HG03565 (cell line): ENCODE measurements around the gene NUAK2.

Source experiments
- ATAC-seq: cut with Tn5 transposase; IDR thresholded peaks from one replicate; pipeline ENCODE4 v1.9.1; 2021; ENCODE audit warnings: mild to moderate bottlenecking, moderate library complexity; ENCODE audit not compliant: unreplicated experiment

The NUAK2 gene

GRCh38 chr1:205275916-205276688 is 45.4 kb downstream of the NUAK2 start:
- no peak for ATAC-seq

DNA sequence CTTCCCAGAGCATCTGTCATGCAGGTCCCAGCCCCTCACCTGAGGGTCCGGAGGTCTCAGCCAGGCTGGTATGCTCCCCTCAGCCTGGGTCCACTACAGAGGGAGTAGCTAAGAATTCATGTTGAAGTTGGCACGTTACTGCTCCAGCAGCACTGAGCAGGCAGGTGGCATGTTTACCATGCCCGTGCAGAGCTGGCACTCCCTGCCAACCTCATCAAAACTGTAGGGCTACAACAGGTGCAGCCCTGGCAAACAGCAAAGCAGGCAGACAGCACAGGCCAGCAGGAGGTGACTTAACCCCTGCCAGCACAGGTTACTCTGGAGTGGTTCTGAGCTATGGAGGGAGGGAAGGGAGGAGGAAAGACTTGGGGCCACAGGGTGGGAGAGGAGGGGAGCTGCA is 46.4 kb downstream of the NUAK2 start:
- ATAC-seq = no peak

DNA sequence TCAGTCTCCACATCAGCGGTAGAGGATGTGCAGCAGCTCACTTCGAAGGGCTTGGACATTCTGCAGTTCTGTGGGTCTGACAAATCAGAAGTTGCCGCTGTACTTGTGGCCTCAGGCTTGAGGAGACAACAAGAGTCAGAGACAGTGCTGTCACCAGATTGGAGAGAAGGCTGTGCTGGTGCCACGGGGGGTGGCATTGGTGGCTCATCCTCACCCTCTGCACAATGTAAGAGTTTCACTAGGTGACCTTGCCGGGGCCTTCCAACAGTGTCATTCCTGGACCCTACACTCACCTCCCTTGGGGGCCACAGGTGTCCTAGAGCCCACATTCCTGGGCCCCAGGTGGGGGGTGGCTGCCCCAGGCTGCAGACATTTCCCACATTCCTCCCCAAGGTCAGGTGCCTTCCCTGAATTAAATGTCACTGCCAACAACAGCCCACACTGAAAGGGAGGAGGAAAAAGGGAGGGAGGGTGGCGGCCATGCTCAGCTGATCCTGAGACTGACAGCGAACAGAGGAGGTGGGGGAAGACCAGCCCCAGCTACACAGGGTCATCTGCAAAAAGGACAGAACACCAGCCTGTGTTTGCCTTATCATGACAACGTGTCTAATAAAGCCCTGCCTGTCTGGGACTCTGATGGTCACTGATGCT is 47.4 kb downstream of the NUAK2 start:
- ATAC-seq = no peak

GRCh38 chr1:205273551-205273982 is 48.0 kb downstream of the NUAK2 start:
- ATAC-seq = no peak

DNA sequence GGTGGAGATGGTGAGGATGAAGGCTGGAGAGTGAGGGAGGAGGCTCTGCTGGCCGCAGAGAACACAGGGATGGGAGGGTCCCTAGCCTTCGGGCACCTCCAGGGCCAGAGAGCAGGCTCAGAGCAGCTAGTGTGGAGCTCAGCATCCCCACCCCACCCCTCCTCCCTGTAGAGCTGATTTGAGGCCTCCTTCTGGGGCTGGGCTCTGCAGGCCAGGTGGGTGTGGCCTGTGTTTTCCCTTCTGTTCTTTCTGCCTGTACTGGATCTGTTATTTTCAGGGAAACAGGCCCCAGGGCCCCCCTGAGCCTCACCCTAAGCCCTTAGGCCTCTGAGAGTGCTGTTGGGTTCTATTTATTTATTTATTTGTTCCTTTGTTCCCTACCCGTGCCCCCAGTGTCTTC is 49.0 kb downstream of the NUAK2 start:
- no peak for ATAC-seq

- no peak for ATAC-seq
Measured at GRCh38 chr1:205271745-205272144, 49.8 kb downstream of the NUAK2 start.

DNA sequence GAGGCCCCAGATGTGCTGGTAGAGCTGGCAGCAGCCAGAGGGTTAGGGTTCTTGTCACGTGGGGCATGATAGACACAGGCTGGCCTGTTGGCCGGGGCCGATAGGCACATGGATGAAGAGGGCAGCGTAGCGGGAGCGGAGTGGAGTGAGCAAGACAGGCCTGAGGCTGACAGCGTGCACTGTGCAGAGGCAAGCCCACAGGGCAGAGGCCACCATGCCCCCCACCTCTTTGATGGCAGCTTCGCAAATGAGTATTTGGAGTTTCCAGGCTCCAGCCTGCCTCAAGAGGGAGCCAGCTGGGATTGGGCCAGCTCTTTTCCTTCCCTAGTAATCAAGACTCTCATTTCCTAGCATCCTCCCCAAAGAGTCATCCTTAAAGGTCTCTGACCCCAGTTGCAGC is 50.3 kb downstream of the NUAK2 start:
- no peak for ATAC-seq

- no peak for ATAC-seq
Measured at GRCh38 chr1:205270764-205271163, 50.8 kb downstream of the NUAK2 start.

GRCh38 chr1:205270271-205270670 is 51.3 kb downstream of the NUAK2 start:
- ATAC-seq = no peak

- no peak for ATAC-seq
Measured at GRCh38 chr1:205269711-205270110, 51.8 kb downstream of the NUAK2 start.

DNA sequence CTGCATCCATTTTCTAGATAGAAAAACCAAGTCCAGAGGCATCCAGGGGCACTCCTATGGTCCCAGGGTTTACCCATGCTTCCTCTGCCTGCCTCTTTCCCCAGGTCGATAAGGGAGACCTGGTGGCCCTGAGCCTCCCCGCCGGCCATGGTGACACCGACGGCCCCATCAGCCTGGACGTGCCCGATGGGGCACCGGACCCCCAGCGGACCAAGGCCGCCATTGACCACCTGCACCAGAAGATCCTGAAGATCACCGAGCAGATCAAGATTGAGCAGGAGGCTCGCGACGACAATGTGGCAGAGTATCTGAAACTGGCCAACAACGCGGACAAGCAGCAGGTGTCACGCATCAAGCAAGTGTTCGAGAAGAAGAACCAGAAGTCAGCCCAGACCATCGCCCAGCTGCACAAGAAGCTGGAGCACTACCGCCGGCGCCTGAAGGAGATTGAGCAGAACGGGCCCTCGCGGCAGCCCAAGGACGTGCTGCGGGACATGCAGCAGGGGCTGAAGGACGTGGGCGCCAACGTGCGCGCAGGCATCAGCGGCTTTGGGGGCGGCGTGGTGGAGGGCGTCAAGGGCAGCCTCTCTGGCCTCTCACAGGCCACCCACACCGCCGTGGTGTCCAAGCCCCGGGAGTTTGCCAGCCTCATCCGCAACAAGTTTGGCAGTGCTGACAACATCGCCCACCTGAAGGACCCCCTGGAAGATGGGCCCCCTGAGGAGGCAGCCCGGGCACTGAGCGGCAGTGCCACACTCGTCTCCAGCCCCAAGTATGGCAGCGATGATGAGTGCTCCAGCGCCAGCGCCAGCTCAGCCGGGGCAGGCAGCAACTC is 52.5 kb downstream of the NUAK2 start:
- no peak for ATAC-seq

DNA sequence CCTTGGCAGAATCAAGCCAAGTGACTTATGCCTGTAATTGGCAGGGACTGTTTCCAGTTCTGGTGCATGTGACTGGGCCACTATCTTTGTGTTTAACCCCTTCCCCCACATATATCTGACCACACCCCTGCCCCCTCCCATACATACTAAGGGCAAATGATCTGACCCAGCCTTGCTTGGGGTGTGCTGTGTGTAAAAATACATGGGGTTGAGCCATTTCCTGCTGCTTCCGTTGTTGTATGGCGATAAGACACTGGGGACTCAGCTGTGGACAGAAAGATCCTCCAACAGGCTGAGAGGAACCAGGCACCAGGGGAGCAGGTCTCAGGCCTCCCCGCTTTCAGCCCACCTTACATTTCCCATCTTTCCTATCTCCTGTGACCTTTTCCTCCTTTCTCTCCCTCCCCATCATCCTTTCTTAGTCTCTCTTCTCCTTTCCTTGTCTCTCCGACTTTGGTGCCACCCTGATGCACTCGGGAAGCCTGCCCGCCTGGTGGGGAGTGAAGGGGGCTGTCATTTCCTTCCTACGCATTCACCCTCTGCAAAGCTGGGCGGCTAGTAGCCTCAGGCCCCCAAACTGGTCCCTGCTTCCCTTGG is 54.1 kb downstream of the NUAK2 start:
- ATAC-seq = no peak

DNA sequence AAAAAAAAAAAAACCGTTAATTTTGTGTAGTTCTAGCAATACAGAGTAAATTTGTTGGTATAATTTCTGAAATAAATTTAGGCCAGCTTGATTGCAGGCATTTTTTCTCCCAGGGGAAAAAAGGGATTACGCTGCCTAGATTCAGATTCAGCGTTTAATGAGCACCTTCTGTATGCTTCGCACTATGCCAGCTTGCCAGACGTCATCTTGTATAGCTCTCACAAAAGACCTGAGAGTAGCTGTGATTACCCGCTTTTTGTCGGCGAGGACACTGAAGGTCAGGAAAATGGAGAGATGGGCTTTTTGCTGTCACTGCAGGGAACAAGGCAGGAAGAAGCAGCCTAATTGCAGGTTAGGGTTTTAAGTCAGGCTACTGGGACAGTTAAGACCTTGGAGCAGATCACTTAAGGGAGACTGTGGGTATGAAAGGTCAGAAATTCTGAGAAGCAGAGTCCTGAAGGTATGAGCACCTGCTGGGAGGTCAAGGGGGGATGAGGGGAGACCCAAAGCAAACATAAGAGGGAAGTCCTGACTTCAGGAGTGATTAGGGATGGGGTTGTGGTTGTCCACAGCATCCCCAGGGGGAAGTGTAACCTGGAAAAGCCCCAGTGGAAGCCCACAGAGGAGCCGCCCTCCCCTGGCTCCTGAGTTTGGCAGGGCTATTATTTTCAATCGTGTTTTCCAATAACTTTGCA is 54.8 kb downstream of the NUAK2 start:
- no peak for ATAC-seq

DNA sequence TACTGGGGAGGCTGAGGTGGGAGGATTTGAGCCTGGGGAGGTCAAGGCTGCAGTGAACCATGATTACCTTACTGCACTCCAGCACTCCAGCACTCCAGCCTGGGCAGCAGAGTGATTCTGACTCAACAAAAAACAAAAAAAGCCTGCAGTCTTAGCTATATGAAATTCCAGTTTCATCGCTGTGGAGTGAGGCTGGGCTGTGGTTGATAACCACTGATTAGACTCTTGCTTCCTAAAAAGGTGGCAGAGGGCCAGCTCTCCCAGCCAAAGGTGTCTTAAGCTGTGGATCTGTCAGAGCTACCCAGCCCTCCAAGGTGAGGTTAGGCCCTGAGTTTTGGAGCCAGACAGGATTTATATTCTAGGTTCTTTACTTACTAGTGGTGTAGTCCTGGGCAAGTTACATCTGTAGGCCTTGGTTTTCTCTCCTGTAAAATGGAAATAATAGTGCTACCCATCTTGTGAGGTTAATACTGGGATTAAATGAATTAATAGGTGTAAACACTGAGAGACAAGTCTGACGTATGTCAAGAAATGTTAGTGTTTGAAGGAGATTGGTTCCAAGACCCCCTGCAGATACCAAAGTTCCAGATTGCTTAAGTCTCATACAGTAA is 57.9 kb downstream of the NUAK2 start:
- no peak for ATAC-seq

GRCh38 chr1:205262731-205263171 is 58.8 kb downstream of the NUAK2 start:
- ATAC-seq = no peak

DNA sequence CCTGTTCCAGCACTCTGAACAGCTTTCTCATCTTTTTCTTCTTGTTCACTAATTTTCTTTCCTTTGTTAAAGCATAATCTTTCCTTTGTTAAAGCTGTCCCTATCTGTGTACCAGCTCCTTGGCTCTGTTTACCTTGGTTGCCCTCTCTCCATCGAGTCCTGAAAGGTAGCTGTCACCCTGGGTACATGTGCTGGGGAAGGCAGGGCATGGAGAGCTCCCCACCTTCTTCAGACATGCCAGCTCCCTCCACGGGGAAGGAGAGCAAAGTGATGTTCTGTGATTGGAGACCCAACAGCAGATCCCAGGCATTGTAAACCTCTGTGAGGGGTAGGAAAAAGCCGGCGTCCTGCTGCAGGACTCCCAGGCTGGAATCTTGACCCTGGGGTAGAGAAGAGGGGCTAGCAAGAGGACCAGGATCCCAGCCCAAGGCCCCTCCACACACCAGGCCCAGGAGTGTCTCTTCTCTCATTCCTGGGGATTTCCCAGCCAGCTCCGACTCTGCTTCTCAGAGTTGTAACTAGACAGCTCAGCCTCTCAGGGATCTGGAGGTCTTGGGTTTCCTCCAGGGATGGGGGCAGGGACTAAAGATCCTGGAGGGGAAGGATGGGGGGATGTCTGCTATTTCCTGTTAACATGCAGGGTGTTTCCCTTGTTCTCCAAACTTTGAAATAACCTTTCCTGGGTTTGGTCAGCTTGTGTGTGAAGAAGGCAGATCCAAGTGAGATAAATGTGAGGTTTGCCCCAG is 59.4 kb downstream of the NUAK2 start:
- ATAC-seq = no peak

GRCh38 chr1:205260948-205261732 is 60.4 kb downstream of the NUAK2 start:
- no peak for ATAC-seq

DNA sequence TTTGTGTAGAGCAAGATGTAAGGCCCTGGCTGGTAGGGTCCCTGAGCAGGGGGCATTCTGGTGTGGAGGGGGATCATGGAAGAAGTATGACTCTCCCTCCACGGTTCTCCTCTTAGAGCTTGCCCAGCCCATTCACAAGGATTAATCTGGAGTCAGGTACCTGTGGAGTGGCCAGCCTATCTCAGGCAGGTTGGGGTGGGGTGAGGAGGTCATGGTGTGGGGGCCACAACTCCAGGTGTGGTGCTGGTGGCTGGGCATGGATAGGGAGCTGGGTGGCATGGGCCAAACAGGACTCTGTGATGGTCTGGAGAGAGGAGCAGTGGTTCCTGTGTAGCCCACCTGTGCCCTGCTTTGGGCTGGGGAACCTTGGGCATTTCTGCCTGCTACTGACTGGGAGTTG is 61.5 kb downstream of the NUAK2 start:
- no peak for ATAC-seq
